ENCODE results near the gene AP3S2.
"Not testable (repeated sequence)": the region's sequence is repeated elsewhere in the genome, so short reads cannot be mapped to it uniquely, and the experiment has no call there.

The AP3S2 gene

GRCh38 chr15:89863918-89864317, 29.9 kb downstream of the AP3S2 start:
- no peak for DNase-seq

GRCh38 chr15:89860891-89861290, 32.9 kb downstream of the AP3S2 start:
- DNase-seq = no peak

- no peak for DNase-seq
These were observed 33.4 kb downstream of the AP3S2 start for GRCh38 chr15:89860431-89860830.

GRCh38 chr15:89858661-89859458, 34.9 kb downstream of the AP3S2 start:
- DNase-seq = no peak

DNA sequence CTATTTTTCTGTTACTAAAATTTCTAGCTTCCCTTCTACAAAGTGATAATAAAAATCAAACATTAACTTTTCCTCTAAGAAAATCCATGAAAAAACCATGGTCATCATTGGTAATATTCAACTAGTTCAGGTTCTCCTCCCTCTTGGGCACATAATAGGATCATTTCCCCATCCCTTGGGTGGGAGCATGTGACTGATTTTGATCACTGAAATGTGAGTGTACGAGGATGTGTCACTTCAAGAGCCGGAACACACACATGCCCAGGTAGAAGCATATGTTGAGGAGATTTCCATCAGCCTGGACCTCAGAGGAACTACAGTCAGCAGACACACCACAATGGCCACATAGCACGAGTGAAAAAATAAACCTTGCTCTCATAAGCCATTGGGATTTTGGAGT, 36.1 kb downstream of the AP3S2 start:
- DNase-seq = no peak

GRCh38 chr15:89855948-89856347, 37.8 kb downstream of the AP3S2 start:
- DNase-seq = no peak

GRCh38 chr15:89854863-89855262, 38.9 kb downstream of the AP3S2 start:
- DNase-seq = not testable (repeated sequence)

- no peak for DNase-seq
These were observed 41.3 kb downstream of the AP3S2 start for GRCh38 chr15:89852342-89852995.

DNA sequence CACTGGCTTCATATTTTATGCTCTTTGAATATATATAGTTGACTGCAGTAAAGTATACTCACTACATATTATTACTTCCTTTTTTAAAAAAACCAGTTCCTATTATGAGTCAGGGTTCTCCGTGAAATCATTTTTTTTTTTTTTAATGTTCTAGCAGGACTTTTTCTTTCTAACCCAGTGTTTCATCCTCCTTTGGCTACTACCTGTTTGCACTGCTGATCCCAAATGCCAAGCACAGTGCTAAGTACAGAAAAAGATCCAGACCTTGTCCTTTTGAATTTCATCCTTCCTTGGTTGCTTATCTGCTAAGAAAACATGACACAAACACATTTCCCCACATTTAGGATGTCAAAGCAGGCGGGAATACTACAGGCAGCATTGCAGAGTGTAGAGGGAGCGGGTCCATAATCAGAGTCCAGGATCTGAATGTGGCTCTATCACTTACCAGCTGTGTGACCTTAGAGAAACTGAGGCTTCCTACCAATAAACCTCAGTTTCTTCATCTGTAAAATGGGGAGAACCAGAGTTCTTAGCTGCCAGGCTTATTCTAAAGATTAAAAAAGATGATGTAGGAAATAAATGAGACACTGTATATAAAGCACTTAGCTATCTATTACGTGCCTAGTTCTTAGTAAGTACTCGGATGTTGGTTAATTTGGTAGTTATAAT, 42.0 kb downstream of the AP3S2 start:
- DNase-seq = no peak

- DNase-seq = no peak
These were observed 44.9 kb downstream of the AP3S2 start for GRCh38 chr15:89848970-89849292.

GRCh38 chr15:89847101-89847500, 46.7 kb downstream of the AP3S2 start:
- DNase-seq = no peak

GRCh38 chr15:89845305-89845893, 48.4 kb downstream of the AP3S2 start:
- DNase-seq = no peak

GRCh38 chr15:89841962-89842361, 51.8 kb downstream of the AP3S2 start:
- DNase-seq = no peak

DNA sequence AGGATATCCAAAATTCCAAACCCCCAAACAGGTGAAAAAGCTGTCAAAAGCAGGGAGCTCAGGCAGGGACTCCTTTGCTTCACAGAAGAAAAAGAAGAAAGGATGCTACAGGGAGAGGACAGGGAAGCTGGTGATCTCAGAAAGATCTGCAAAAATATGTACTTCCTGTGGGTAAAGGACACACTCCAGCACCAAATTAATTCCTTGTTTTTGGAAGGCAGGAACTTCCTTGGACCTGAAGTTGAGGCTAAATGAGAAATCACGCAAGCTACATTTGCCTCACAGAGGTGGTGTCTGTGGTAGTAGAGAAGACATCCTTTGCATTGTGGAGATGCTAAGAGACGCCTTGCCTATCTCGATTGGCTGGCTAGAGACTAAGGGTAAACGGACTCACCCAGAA, 52.5 kb downstream of the AP3S2 start:
- no peak for DNase-seq

DNA sequence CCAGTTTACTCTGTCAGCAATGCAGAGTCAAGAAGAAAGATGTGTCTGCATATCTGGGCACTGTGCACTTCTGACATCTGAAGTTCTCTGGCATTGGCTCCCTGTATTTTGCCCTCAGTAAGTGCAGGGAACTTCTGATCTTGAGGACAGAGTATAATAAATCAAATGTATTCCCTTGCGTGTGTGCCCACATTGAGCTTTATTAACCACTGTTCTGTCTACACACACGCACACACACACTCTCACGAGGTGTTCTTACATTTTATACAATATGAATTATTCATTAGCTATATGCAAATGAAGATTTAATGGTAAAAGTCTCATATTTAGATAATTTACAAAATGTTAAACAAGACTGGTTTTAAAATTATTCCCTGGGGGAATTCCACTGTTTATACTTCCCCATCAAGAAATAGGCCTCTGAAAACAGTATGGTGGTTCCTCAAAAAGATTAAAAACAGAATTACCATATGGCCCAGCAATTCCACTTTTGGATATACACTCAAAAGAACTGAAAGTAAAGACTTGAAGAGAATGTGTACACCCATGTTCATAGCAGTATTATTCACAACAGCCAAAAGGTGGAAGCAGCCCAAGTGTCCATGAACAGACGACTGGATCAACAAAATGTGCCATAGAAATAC, 54.5 kb downstream of the AP3S2 start:
- DNase-seq = no peak

- DNase-seq = no peak
These were observed 56.0 kb downstream of the AP3S2 start for GRCh38 chr15:89837830-89838178.

- no peak for DNase-seq
These were observed 56.5 kb downstream of the AP3S2 start for GRCh38 chr15:89837134-89837829.

DNA sequence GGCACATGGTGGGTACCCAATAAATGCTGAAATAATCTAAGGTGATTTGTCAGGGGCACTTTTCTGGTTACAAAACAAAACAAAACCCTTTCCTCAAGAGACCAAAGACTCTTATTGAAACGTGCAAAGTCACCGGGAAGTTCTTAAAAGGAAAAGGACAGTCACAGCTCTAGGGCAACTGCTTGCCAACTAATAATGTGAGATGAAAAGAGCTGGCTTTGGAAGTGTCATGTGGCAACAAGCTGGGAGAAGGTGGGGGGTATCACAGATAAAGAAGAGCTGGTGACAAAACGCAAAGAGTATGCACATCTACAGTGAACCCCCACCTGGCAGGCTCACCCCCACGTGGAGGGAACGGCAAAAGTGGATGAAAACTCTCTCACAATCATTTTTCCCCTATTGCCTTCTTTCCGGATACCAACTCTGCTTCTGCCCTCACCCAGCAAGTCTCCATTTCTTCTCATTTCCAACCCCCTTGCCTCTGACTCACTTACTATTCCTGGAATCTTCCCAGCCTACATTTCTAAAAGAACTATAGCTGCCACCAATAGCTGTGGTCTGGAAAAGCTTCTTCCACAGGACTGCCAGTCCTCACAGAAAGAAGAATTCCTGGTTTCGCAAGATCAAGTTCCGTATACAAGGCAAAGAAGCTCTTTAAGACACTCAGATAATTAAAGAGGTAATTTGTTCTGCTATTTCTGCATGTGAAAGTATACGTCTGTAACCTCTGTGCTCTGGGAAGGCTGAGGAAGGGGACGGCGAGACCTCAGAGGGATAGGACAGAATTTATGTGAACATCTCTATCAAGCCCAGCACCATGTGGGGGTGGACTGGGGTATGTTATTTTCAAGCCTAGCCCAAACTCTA, 57.3 kb downstream of the AP3S2 start:
- DNase-seq = no peak

DNA sequence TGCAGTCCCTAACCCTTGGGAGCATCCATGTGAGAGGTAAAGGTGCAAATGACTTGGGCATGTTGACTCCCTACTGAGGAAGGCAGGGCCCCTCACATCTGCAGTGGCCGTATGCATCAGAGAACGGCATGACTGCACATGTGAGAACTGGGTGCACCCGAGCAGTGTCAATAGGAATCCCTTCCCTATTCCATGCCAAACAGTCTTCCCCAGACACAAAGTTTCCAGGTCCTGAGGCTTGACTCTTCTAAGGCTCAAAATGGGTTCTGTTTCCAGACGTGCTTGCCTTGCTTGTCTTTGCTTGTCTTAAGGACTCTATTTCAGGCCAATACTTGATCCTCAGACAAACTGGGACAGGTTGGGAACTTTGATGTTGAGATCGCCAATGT, 58.6 kb downstream of the AP3S2 start:
- DNase-seq = no peak

- not testable (repeated sequence) for DNase-seq
These were observed 59.2 kb downstream of the AP3S2 start for GRCh38 chr15:89834465-89835175.

DNA sequence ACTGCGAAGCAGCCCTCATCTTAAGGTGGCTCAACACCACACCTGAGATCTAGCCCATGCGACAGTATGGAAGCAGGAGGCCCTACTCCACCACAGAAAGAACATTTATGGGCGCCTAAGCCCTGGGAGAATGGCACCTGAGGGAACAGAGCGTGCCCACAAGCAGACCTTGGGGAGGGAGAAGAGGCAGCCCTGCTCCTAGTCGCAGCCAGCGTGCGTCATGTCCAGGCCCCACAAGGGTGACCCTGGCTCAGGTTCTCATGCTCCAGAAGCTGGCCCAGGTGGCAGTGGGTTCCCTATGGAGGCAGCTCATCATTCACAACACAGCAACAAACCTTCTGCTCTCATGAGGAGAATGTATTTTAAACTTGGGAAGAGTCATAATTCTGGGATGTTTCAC, 59.8 kb downstream of the AP3S2 start:
- no peak for DNase-seq
